A673 (cell line): ENCODE results near the gene MEAK7. TPM values are rescaled to one million over a fixed set of nuclear protein-coding genes. Genes with fewer than 3 reads are reported as not detected.

ENCODE experiments used
- BruUV-seq: library from RNA; stranded (reverse); fragments of 400-500 nt; replicated peaks from 2 replicates; lab custom pipeline; 2021; lab: Mats Ljungman, UMichigan
- CTCF ChIA-PET: fragments of 300-600 bp; sonication (Branson Sonifier 250); formaldehyde crosslinking; loops from one replicate; lab custom pipeline; 2022; ENCODE audit warnings: antibody characterized with exemption; lab: Charles Lee
- POLR2A ChIA-PET: fragments of 300-600 bp; sonication (Branson Sonifier 250); formaldehyde crosslinking; loops from one replicate; lab custom pipeline; 2022; ENCODE audit warnings: antibody characterized with exemption; ENCODE audit not compliant: low non-redundant PET; lab: Charles Lee
- DNase-seq: peaks from one replicate; pipeline ENCODE4 v3.0.0-alpha.2; 2015; ENCODE audit warnings: low spot score
- H3K27ac ChIP-seq: fragments of 200-600 bp; sonication (generic); 2 replicates; pipeline ENCODE4 v1.5.1; 2016; ENCODE audit warnings: mixed run types, low read depth, mild to moderate bottlenecking, mixed read lengths, antibody characterized with exemption, low read length; ENCODE audit not compliant: poor library complexity, severe bottlenecking
- H3K27me3 ChIP-seq: fragments of 200-600 bp; sonication (generic); replicated peaks from 2 replicates; pipeline ENCODE4 v1.6.1; 2017; ENCODE audit warnings: mixed run types, low read depth, mild to moderate bottlenecking, mixed read lengths, antibody characterized with exemption, low read length; ENCODE audit not compliant: insufficient read depth, poor library complexity
- H3K36me3 ChIP-seq: fragments of 200-600 bp; sonication (generic); 2 replicates; pipeline ENCODE4 v1.6.1; 2016; ENCODE audit warnings: mixed run types, mild to moderate bottlenecking, mixed read lengths, antibody characterized with exemption, low read length; ENCODE audit not compliant: insufficient read depth, poor library complexity, severe bottlenecking
- H3K4me1 ChIP-seq: fragments of 200-600 bp; sonication (generic); 2 replicates; pipeline ENCODE4 v1.6.1; 2017; ENCODE audit warnings: mixed run types, mild to moderate bottlenecking, mixed read lengths, antibody characterized with exemption, low read length; ENCODE audit not compliant: insufficient read depth, poor library complexity, severe bottlenecking
- H3K4me3 ChIP-seq: fragments of 200-600 bp; sonication (generic); 2 replicates; pipeline ENCODE4 v1.5.1; 2016; ENCODE audit warnings: low read depth, mixed run types, mild to moderate bottlenecking, mixed read lengths, low read length; ENCODE audit not compliant: poor library complexity, severe bottlenecking
- H3K9me3 ChIP-seq: fragments of 200-600 bp; sonication (generic); 2 replicates; pipeline ENCODE4 v1.6.1; 2016; ENCODE audit warnings: mixed run types, low read depth, mild to moderate bottlenecking, mixed read lengths, antibody characterized with exemption, low read length; ENCODE audit not compliant: poor library complexity, severe bottlenecking
- CTCF ChIP-seq: fragments of 300-800, 200-600 bp; sonication (generic); conservative IDR thresholded peaks from 2 replicates; pipeline ENCODE4 v1.5.1; 2017; ENCODE audit warnings: low read depth, mild to moderate bottlenecking, antibody characterized with exemption, low read length, moderate library complexity, mixed read lengths
- EZH2 ChIP-seq: fragments of 200-600 bp; sonication (generic); IDR thresholded peaks from 2 replicates; pipeline ENCODE4 v1.6.1; 2017; ENCODE audit warnings: borderline replicate concordance, low read depth, mild to moderate bottlenecking, mixed read lengths, antibody characterized with exemption, low read length; ENCODE audit not compliant: poor library complexity, severe bottlenecking
- intact Hi-C: fragments of 100-400 bp; cut with micrococcal nuclease; formaldehyde crosslinking; loops from one replicate; pipeline ENCODE4 v1.10.0; 2022; ENCODE audit not compliant: unreplicated experiment
- total RNA-seq: library from RNA; stranded (reverse); gene quantifications from 2 replicates; pipeline ENCODE4 v1.2.3, GENCODE V29; 2021

The MEAK7 gene
- total RNA-seq, 1 experiment from 2014 or later: 11.6 TPM

DNA sequence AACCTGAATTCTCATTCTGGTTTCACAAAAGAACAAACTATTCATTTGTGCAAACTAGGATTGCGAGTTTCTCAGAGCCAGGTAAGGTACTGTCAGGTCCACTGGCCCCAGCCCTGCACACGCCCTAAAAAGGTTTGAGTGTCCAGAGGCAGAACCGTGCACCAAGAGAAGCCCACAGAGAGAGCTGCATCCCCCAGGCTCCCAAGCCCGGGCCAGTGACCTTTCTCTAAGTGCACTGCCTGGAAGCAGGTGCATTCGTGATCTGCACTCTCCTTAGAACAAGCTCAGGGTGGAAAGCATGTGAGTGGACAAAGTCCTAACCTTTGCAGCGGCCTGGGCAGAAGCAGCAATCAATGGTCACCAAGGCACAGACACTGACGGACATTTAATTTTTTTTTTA is 26.8 kb downstream of the MEAK7 start:
- no peak overlapping the region for H3K4me3 ChIP-seq
- POLR2A ChIA-PET: no interaction called here
- intact Hi-C loops: no loop called here
- H3K4me1 ChIP-seq: no peaks in the 10 kb centered on the region
- CTCF ChIA-PET: no interaction called here
- no TSS peak for BruUV-seq
- no peak for DNase-seq
- TF ChIP-seq EZH2 (no peak), CTCF (no peak)
- H3K36me3 ChIP-seq: no peaks in the 10 kb centered on the region
- no peaks in the 10 kb centered on the region for H3K9me3 ChIP-seq
- no peak overlapping the region for H3K27ac ChIP-seq
- no peaks in the 10 kb centered on the region for H3K27me3 ChIP-seq

- Histone ChIP-seq H3K4me1 (no peaks in the 10 kb centered on the region), H3K4me3 (no peak overlapping the region), H3K27ac (no peak overlapping the region), H3K27me3 (no peaks in the 10 kb centered on the region), H3K9me3 (no peaks in the 10 kb centered on the region), H3K36me3 (no peaks in the 10 kb centered on the region)
- DNase-seq: no peak
- CTCF ChIA-PET: no interaction called here
- TF ChIP-seq CTCF (no peak), EZH2 (no peak)
- POLR2A ChIA-PET: no interaction called here
- intact Hi-C loops: no loop called here
- BruUV-seq: no TSS peak
Observed at GRCh38 chr16:84476401-84476800, 28.1 kb downstream of the MEAK7 start.

GRCh38 chr16:84475643-84476240 is 28.7 kb downstream of the MEAK7 start:
- intact Hi-C loops: no loop called here
- no TSS peak for BruUV-seq
- no peak for TF ChIP-seq CTCF
- TF ChIP-seq EZH2: no peak

More at GRCh38 chr16:84475643-84476240, 28.7 kb downstream of the MEAK7 start:
- Histone ChIP-seq H3K36me3 (no peaks in the 10 kb centered on the region), H3K27me3 (no peaks in the 10 kb centered on the region), H3K4me1 (no peaks in the 10 kb centered on the region), H3K9me3 (no peaks in the 10 kb centered on the region), H3K27ac (no peak overlapping the region), H3K4me3 (no peak overlapping the region)
- POLR2A ChIA-PET: no interaction called here
- CTCF ChIA-PET: no interaction called here
- DNase-seq: no peak
